SU-DHL-6 (cell line): Measurements from ENCODE around the gene REPS1.

Experiments
- H2AFZ ChIP-seq: fragments of 200-600 bp; sonication (generic); 2 replicates; pipeline ENCODE4 v1.6.1; 2014; ENCODE audit warnings: low read depth, mild to moderate bottlenecking, moderate library complexity, mixed read lengths, antibody characterized with exemption, low read length; ENCODE audit not compliant: severe bottlenecking
- H3F3A ChIP-seq: fragments of 200-600 bp; shearing (Covaris generic); 2 replicates; pipeline ENCODE4 v1.6.0; 2016; ENCODE audit warnings: antibody characterized with exemption, mild to moderate bottlenecking; ENCODE audit not compliant: insufficient read depth
- H3K27ac ChIP-seq: fragments of 200-600 bp; sonication (generic); 2 replicates; pipeline ENCODE4 v1.5.1; 2016; ENCODE audit warnings: low read depth, mild to moderate bottlenecking, low read length, moderate library complexity, mixed read lengths
- H3K27me3 ChIP-seq: fragments of 200-600 bp; sonication (generic), shearing (Covaris generic); 2 replicates; pipeline ENCODE4 v1.6.0; 2014; ENCODE audit warnings: mild to moderate bottlenecking, low read length
- H3K36me3 ChIP-seq: fragments of 200-600 bp; sonication (generic); 2 replicates; pipeline ENCODE4 v1.6.1; 2014; ENCODE audit warnings: mild to moderate bottlenecking, low read length, mixed read lengths
- H3K4me2 ChIP-seq: fragments of 300-600, 200-600 bp; shearing (Covaris generic), sonication (generic); 2 replicates; pipeline ENCODE4 v1.6.0; 2014; ENCODE audit warnings: low read length, low read depth, mild to moderate bottlenecking; ENCODE audit not compliant: poor library complexity, severe bottlenecking
- H3K4me3 ChIP-seq: fragments of 200-600 bp; sonication (generic); 2 replicates; pipeline ENCODE4 v1.5.1; 2014; ENCODE audit warnings: antibody characterized with exemption, low read length, mild to moderate bottlenecking, mixed read lengths; ENCODE audit not compliant: insufficient read depth, poor library complexity, severe bottlenecking
- H3K79me2 ChIP-seq: fragments of 200-600 bp; sonication (generic); 2 replicates; pipeline ENCODE4 v1.6.1; 2014; ENCODE audit warnings: mild to moderate bottlenecking, low read length, moderate library complexity; ENCODE audit not compliant: insufficient read depth
- H3K9ac ChIP-seq: fragments of 200-600 bp; sonication (generic); 2 replicates; pipeline ENCODE4 v1.7.0; 2014; ENCODE audit warnings: mild to moderate bottlenecking, low read length
- H3K9me2 ChIP-seq: fragments of 200-600 bp; sonication (generic); replicated peaks from 2 replicates; pipeline ENCODE4 v1.6.1; 2014; ENCODE audit warnings: low read length; ENCODE audit not compliant: insufficient read depth
- H3K9me3 ChIP-seq: fragments of 200-600 bp; sonication (generic); 2 replicates; pipeline ENCODE4 v1.6.1; 2014; ENCODE audit warnings: low read length, mixed read lengths; ENCODE audit not compliant: insufficient read depth
- H4K20me1 ChIP-seq: fragments of 200-600 bp; sonication (generic); 2 replicates; pipeline ENCODE4 v1.6.1; 2014; ENCODE audit warnings: low read depth, mild to moderate bottlenecking, antibody characterized with exemption, low read length, moderate library complexity, mixed read lengths
- EZH2phosphoT487 ChIP-seq: fragments of 200-600 bp; sonication (generic), shearing (Covaris generic); conservative IDR thresholded peaks from 2 replicates; pipeline ENCODE4 v1.6.1; 2018; ENCODE audit warnings: mild to moderate bottlenecking, antibody characterized with exemption, low read length, moderate library complexity, mixed read lengths
- TF ChIP-seq, protein P1 (sequence below): fragments of 200-600 bp; sonication (generic); IDR thresholded peaks from one replicate; pipeline ENCODE4 v1.5.1; 2017; ENCODE audit warnings: antibody characterized with exemption, mild to moderate bottlenecking, low read length, moderate library complexity; ENCODE audit not compliant: insufficient read depth, poor library complexity, severe bottlenecking

REPS1 gene

DNA sequence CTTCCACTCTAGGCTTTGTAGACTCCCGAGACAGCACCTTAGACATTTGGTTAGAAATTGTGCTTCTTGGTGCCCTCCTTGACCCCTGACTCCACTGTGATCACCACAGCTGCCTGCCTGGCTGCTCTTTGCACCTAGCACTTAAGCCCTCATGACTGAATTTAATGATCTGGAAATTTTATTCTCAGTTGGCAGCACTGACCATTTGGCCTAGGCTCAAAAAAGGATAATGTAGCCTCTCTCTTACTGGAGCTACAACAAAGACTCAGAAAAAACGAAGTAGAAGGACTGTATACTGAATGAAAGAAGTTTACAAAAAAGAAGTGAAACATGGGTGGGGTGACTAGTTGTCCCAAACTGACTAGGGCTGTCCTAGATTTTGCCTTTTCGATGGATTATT lies 29.2 kb upstream of the REPS1 start:
- Histone ChIP-seq H3K27ac (no peak overlapping the region), H3K9me3 (no peaks in the 10 kb centered on the region), H4K20me1 (no peaks in the 10 kb centered on the region), H3K4me2 (no peak overlapping the region), H3K27me3 (no peaks in the 10 kb centered on the region), H3K36me3 (no peaks in the 10 kb centered on the region), H3K9me2 (no peaks in the 10 kb centered on the region), H3K4me3 (no peak overlapping the region), H2AFZ (no peak overlapping the region), H3K9ac (no peak overlapping the region), H3F3A (no peaks in the 10 kb centered on the region), H3K79me2 (no peaks in the 10 kb centered on the region)
- no peak for TF ChIP-seq EZH2phosphoT487
- TF ChIP-seq, protein P1, sequence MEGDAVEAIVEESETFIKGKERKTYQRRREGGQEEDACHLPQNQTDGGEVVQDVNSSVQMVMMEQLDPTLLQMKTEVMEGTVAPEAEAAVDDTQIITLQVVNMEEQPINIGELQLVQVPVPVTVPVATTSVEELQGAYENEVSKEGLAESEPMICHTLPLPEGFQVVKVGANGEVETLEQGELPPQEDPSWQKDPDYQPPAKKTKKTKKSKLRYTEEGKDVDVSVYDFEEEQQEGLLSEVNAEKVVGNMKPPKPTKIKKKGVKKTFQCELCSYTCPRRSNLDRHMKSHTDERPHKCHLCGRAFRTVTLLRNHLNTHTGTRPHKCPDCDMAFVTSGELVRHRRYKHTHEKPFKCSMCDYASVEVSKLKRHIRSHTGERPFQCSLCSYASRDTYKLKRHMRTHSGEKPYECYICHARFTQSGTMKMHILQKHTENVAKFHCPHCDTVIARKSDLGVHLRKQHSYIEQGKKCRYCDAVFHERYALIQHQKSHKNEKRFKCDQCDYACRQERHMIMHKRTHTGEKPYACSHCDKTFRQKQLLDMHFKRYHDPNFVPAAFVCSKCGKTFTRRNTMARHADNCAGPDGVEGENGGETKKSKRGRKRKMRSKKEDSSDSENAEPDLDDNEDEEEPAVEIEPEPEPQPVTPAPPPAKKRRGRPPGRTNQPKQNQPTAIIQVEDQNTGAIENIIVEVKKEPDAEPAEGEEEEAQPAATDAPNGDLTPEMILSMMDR = no peak

DNA sequence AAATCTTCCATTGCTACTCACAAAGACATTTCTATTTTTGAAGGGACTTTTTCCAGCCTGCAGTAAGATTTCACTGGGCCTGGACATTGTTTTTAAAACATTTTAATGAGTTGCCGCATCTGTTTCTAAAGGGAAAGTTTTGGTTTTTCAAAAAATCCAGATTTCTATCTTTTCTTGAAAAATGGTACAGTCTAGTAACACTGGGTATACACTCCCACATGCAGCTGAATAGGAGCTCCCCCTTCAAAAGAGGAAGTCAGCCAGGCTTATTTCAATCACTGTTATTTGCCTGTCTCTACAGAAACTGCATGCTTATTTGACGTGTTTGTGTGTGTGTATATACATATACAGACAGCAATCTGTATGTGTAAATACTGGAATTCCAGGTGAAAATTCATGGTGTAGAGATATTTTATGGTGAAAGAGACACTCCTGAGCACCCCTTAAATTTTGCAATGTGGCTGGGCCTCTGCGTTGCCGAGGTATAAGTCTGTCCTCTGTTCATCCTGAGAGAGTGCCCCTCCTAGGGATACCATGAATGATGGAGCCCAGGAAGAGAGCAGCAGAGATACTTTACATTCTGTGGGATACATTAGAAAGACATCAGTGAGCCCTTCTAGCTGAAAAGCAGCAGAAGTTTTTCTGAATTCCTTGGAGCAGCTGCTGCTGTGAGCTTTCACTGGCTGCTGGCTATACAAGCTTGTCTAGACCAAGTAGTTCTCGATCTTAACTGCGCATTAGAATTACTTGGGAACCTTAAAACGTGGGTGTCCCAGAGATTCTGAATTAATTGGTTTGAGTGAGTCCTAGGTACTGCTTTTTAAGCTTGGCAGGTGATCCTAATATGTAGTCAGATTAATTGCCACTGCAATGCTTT lies 28.5 kb upstream of the REPS1 start:
- Histone ChIP-seq H3K27ac (no peak overlapping the region), H3K9me3 (no peaks in the 10 kb centered on the region), H3K9ac (no peak overlapping the region), H3K4me3 (no peak overlapping the region), H3K79me2 (no peaks in the 10 kb centered on the region), H3K27me3 (no peaks in the 10 kb centered on the region), H3K9me2 (no peaks in the 10 kb centered on the region), H3K36me3 (no peaks in the 10 kb centered on the region), H3F3A (no peaks in the 10 kb centered on the region), H3K4me2 (no peak overlapping the region), H2AFZ (no peak overlapping the region), H4K20me1 (no peaks in the 10 kb centered on the region)
- TF ChIP-seq, protein P1 = no peak
- TF ChIP-seq EZH2phosphoT487 = no peak

DNA sequence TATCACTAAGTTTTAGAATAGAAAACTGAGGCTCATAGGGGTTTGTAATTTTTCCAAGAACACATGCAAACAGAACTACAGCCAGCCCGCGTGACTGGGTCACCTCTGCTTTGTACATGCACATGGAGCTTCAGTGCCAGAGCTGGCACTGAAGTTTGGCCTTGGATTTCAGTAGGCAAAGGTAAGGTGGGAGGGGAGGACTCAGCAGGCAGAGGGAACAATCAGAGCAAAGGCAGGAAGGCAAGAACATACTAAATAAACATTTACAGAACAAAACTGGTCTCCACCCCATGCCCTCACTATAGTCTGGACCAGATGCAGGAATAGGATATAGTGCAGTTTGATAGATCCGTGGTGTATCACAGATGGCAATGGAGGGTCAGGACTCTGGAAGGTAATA lies 26.9 kb upstream of the REPS1 start:
- H3F3A ChIP-seq = no peaks in the 10 kb centered on the region
- no peaks in the 10 kb centered on the region for H3K79me2 ChIP-seq
- no peaks in the 10 kb centered on the region for H4K20me1 ChIP-seq
- no peaks in the 10 kb centered on the region for H3K27me3 ChIP-seq
- no peaks in the 10 kb centered on the region for H3K9me2 ChIP-seq
- H3K9me3 ChIP-seq = no peaks in the 10 kb centered on the region
- H3K27ac ChIP-seq = no peak overlapping the region
- TF ChIP-seq EZH2phosphoT487 = no peak
- TF ChIP-seq, protein P1 = no peak
- no peaks in the 10 kb centered on the region for H3K36me3 ChIP-seq
- H3K4me2 ChIP-seq = no peak overlapping the region
- H3K9ac ChIP-seq = no peak overlapping the region
- H2AFZ ChIP-seq = no peak overlapping the region
- no peak overlapping the region for H3K4me3 ChIP-seq
